Body of pancreas (tissue), 4 donors: Measurements from ENCODE around the gene GABRB1.
A peak's percentile ranks its signal among the peaks of the same experiment; 100 is the strongest.

Experiments used
- CTCF ChIP-seq, 7 experiments: fragments of 450-650 bp in 4 of 7; fragments of 200-600 bp in 3 of 7; sonication (generic) in 3 of 7; IDR thresholded peaks; one replicate each; pipeline ENCODE4 v1.5.1; 2016 to 2019; ENCODE audit warnings: antibody characterized with exemption in 7 of 7
- POLR2A ChIP-seq, 3 donors: fragments of 450-650 bp; IDR thresholded peaks; one replicate each; pipeline ENCODE4 v1.6.1; 2016; ENCODE audit warnings: antibody characterized with exemption in 3 of 3, mild to moderate bottlenecking in 2 of 3

- TF ChIP-seq CTCF (IDR thresholded peaks at IDR 0.05) (peak; percentile 36 to 71 (median 55)), POLR2A (IDR thresholded peaks at IDR 0.05) (no peak)
These were observed 1.2 kb downstream of the GABRB1 start for GRCh38 chr4:47032405-47033106.
